ENCODE measurements around the gene OMP.

- TF ChIP-seq CTCF (IDR thresholded peaks at IDR 0.05; ENCODE audit: extremely low read depth in 1 of 2, insufficient read depth in 1 of 2, low read depth in 1 of 2, low read length in 2 of 2), result no peak
- TF ChIP-seq POLR2A (IDR thresholded peaks at IDR 0.05; ENCODE audit: low read depth, low read length), result no peak
- TF ChIP-seq EZH2 (IDR thresholded peaks at IDR 0.05; ENCODE audit: borderline replicate concordance, low read depth, low read length, severe bottlenecking), result no peak
- no peak for TF ChIP-seq MYC (IDR thresholded peaks at IDR 0.05; ENCODE audit: low read depth, low read length)
- TF ChIP-seq POLR2AphosphoS5 (IDR thresholded peaks at IDR 0.05; ENCODE audit: insufficient read depth, low read depth, low read length), result no peak
- no peak for TF ChIP-seq JUN (IDR thresholded peaks at IDR 0.05; ENCODE audit: borderline replicate concordance, insufficient read depth, insufficient read length, low read depth)
These were observed 32.6 kb upstream of the OMP start for GRCh38 chr11:77069969-77070582.

Measured in endothelial cell of umbilical vein (primary cell).